ENCODE measurements around the gene SETD5. TPM values are rescaled to one million over a fixed set of nuclear protein-coding genes. Genes with fewer than 3 reads are reported as not detected.

Gene SETD5
- total RNA-seq, 1 donor from 2014 or later = 25.5 TPM

DNA sequence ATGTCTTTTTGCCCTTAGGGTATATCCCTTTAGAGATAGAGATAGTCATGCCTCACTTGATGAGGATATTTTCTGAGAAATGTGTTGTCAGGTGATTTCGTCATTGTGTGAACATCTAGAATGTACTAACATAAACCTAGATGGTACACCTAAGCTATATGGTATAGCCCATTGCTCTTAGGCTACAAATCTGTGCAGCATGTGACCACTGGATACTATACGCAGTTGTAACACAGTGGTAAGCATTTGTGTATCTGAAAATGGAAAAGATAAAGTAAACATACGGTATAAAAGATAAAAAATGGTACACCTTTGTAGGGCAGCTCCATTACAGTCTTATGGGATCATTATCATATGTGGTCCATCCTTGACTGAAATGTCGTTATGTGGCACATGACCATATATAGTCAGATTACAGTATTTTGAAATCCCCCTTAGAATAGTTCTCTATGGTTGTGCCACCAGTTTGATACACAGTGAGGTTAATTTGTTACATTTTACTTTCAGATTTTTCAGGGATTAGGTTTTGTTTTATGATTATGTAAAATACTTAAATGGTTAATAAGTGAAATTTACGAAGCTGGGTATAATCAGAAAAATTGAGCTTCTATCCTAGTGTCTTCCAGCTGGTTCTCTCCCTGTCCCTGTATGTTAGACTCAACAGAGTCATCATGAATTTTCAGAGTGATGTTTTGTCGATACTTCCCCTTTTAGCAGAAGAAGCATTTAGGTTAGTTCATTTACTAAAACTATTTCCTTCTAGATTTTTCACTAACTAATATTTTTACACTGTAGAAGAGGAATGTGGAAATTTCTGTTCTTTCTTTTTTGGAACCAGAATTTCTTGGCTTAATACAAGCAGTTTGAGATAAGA, 12.8 kb downstream of the SETD5 start:
- no peak for DNase-seq (ENCODE audit: low read depth in 2 of 2)

DNA sequence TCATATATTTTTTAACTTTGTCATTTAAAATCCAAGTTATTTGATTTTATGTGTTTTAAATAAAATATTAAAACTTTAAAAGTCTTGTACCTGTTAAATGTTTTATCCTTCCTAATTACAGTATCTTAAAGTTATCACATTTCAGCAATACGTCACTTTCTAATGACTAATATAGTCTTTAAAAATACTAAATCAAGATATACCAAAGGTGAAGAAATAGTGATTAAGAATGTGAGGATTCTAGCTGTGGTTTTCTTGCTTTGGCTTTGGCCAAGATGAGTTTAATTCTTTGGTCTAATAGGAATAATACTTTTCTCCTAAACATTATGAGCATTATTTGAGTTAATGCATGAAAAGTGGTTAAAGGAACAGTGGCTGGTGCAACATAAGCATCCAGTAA, 13.9 kb downstream of the SETD5 start:
- no peak for DNase-seq (ENCODE audit: low read depth in 2 of 2)

DNA sequence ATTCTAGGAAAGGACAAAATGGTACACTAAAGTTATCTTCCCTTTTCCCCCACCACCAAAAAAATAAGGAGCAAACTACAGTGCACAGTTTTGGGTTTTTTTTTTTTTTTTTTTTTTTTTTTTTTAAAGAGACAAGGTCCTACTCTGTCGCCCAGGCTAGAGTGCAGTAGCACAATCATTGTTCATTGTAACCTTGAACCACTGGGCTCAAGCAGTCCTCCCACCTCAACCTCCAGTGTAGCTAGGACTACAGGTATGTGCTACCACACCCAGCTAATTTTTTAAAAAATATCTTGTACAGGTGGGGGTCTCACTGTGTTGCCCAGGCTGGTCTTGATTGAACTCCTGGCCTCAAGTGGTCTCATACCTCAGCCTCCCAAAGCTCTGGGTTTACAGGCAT, 14.9 kb downstream of the SETD5 start:
- DNase-seq (ENCODE audit: low read depth in 2 of 2) = no peak

DNA sequence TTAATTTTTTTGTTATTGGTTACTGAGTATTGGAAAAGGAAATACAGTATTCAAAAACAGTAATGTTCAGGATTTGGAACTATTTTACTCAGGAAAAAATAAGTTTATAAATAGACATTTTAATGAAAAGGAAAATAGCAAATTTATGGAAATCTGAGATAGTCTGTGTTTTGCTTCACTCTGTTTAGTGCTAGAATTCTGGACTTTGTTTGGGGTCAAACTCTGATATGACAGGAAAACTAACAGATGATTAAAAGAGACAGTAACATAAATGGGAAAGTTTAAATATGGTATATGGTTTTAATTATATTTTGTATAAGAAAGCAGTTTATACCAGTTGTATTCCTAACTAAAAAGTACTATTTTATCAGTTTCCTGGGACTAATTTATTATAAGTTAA, 17.4 kb downstream of the SETD5 start:
- no peak for DNase-seq (ENCODE audit: low read depth in 2 of 2)

DNA sequence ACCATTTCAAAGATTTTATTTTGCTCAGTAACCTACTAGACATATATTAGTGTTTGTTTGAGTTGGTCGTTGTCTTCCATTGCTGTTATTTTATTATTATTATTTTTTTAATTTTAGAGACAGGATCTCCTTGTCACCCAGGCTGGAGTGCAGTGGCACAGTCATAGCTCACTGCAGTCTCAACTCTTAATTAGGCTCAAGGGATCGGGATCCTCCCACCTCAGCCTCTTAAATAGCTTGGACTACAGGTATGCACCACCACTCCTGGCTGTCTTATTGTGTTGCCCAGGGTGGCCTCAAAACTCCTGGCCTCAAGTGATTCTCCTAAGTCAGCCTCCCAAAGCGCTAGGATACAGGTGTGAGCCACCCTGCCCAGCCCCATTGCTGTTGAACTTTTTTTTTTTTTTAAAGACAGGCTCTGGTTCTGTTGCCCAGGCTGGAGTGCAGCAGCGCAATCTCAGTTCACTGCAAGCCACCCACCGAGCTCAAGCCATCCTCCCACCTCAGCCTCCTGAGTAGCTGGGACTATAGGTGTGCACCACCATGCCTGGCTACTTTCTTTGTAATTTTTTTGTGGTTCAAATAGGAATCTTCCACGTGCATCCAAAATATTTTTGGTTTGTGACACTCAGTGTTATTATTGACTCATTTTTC, 18.2 kb downstream of the SETD5 start:
- no peak for DNase-seq (ENCODE audit: low read depth in 2 of 2)

DNA sequence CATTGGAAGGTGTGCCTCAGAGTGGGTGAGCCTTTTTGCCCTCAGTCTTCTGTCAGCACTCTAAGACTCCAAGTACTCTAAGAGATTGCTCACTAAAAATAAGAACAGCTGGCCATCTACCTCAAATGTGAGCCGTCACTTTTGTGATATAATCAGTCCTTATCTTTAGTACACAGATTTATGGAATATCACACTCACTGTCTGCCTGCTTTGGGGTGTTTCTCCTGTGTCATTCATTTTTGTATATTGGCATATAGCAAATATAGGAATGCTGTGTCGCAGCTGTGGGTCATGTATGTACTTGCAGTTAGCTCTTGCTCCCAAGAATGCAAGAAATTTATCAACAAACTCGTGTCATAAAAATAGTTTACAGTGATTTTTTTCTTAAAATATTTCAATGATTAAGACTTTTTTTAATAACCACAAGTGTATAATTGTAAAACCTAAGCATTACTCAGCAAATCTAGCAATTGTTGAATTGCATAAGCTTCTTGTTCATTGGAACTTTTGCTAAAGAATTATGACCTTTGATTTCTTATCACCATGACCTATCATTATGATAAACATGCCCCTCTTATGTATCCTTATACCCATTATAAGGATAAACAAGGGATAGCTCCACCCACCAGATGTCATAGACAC, 18.8 kb downstream of the SETD5 start:
- no peak for DNase-seq (ENCODE audit: low read depth in 2 of 2)

DNA sequence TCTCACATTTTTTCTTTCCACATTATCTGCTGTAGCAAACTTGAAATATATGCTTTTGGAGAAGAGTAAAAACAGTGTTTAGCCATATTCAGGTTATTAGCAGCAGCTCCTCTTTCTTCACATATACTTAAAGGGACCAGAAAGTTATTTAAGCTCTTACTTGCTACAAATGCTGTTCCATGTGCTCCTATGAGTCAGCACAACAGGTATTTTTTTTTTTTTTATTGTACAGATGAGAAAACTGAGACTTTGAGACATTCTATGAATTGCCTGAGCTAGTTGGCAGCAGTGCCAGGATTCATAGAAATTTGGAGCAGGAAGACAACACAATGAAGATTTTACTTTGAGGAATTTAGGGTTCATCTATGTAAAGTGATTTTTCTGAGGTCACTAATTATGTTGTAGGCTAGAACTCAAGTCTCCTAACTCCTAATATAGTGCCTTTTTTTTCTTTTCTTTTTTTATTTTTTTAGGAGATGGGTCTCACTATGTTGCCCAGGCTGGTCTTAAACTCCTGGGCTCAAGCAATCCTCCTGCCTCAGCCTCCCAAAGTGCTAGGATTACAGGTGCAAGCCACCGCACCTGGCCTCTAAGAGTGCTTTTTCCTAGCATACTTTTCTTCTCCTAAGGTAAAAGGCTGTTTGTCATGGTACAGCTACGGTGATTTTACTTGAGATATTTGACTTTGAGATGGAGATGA, 23.6 kb downstream of the SETD5 start:
- peak in 1 of 2 donors; percentile 53 for DNase-seq (ENCODE audit: low read depth in 2 of 2)

DNA sequence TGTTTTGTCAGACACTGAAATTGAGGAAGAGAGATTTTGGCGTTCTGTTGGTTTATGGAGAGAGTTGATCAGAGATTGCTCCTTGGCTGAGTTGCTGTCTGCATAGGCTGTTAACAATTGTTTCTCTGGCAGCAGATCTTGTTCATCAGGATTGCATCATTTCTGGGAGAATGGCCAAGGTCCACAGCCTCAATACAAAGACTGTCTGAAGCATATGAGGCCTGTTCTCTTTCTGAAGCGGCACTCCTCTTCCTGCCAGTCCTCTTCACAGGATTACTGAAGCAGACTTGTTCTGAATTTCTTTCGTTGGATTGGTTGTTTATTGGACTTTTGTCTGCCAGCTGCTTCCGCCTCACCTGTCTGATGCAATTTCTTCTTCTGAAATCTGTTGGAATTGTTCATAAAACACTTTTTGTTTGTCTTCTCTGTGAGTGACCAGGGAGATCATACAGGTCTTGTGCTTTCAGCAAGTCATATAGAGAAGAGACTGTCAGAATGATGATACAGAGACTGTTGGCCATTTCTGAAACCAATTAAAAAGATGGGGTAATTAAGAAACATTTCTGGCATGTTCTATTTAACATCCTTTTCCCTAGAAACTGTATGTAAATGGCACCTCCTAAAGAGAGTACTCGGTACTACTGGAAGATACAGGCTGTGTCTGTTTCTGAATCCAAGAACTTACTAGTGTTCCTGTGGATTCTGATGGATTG, 25.5 kb downstream of the SETD5 start:
- peak; percentile 85 to 98 for DNase-seq (ENCODE audit: low read depth in 2 of 2)

DNA sequence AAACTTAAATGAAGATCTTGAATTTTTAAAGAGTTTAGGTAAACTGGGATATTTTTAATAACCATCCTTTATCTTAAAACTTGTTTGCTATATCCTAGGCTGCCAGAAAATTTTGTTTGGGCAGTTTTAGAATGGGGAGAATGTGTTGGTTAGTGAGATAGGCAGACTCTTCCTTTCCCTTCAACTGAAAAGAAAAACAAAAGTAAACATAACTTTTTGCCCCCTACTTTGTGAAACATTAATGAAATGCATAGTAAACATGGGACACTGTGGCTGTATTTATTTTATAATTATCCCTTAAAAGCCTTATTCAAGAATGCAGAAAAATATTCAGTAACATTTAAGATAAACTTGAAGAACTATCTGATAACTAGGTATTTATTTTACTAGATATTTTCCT, 31.0 kb downstream of the SETD5 start:
- no peak for DNase-seq (ENCODE audit: low read depth in 2 of 2)

DNA sequence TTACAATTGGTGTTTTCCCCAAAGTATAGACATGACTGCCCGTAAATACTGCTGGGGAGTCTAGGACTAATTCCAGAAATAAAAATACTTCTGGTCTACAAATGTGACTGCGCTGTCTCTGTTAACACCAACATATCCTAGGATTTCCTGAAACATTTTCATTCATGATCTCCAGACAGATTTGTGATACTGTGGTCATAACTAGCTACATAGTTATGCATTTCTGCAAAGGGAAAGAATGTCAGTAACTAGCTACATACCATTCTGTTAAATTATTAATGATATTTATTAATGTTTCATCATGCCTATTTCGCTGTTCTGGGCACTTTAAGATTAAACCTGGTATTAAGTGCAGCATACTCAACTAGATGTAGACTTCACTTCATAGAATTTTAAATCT, 33.3 kb downstream of the SETD5 start:
- no peak for DNase-seq (ENCODE audit: low read depth in 2 of 2)

DNA sequence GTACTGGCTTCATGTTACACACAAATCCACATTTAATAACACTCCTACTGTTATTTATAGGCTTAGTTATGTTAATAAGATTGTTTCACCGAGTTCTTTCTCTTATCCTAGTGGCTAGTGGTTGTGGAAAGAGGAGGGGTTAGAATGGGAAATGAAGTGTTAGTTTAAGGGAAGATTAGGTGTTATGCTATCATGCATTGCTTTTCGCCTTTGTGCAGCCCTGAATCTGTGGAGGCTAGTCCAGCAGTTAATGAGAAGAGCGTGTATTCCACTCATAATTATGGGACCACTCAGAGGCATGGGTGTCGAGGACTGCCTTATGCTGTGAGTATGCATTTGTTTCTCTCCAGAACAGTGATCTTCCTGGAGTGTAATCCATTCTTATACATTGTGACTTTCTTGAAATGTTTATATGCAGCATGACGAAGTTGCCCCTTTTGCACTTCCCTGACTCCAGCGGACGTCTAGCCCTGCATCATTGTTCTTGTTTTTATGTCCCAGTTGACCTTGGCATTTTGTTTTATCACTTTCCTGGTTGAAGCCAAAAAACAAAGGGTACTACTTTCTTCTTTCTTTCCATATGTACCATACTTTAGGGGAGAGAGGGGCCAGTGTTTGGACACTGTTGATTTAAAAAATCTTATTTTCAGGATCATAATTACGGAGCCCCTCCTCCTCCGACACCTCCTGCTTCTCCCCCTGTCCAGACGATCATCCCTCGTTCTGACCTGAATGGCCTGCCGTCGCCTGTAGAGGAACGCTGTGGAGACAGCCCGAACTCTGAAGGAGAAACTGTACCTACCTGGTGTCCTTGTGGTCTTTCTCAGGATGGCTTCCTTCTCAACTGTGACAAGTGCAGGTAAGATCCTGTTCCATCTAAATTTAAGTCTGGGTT, 36.5 kb downstream of the SETD5 start:
- no peak for DNase-seq (ENCODE audit: low read depth in 2 of 2)

DNA sequence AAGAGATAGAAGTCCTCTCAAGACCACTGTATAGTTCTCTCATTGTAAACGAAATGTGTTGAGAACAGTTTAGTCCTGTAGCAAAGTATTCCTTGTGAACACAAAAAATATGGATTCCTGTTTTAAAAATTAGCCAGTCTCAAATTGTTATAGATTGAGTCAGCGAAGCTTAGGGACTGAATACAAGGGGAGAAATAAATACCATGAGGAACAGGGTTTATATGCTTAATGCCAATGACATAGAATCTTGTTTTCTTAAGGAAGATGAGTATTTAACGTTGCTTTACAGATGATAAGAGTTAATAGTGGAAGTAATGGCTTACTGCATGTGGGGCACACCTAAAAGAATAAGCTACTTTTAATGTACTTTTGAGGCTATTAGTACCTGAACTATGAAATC, 37.9 kb downstream of the SETD5 start:
- DNase-seq (ENCODE audit: low read depth in 2 of 2) = no peak

DNA sequence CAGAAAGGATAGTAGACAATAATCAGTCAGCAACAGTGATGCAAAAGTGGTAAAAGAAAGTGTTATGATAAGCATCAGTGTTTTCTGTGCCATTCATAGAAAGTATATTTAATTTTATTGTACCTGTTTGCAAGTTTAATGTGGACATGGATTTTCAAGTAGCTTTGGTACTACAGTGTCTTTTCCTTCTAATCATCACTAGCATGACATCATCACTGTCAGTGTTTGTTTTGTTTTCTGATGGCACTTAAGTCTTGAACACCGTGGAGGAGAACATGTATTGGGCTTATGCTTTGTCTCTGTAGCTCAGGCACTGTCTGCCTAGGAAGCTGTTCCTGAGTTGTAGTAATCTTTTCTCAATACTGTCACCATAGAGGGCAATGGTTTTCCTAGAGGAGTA, 41.9 kb downstream of the SETD5 start:
- DNase-seq (ENCODE audit: low read depth in 2 of 2) = no peak

DNA sequence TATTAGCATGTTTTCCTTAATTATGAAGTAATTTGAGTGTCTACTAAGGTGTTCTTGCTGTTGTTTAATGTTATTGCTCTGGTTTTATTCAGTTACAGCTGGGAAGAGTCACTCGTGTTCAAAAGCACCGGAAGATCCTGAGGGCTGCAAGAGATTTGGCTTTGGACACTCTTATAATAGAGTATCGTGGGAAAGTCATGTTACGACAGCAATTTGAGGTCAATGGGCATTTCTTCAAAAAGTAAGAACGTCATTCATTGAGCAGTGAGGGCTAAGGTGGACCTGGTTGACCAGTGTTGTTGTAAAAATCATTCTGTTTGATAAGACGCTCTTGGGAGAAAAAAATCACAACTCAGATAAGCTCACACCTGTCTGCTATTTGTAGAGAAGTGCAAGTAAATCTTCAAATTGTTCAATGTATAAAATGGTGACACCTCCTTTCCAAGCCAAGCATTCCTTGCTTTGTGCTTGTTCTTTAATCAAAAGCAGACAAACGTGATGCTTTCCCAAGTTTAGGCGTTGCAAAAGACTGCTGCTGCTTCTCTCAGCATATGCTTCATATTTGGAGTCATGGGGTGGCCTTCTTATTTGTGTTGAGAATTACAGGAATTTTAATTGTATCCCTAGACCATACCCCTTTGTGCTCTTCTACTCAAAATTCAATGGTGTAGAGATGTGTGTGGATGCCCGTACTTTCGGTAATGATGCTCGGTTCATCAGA, 44.2 kb downstream of the SETD5 start:
- no peak for DNase-seq (ENCODE audit: low read depth in 2 of 2)

DNA sequence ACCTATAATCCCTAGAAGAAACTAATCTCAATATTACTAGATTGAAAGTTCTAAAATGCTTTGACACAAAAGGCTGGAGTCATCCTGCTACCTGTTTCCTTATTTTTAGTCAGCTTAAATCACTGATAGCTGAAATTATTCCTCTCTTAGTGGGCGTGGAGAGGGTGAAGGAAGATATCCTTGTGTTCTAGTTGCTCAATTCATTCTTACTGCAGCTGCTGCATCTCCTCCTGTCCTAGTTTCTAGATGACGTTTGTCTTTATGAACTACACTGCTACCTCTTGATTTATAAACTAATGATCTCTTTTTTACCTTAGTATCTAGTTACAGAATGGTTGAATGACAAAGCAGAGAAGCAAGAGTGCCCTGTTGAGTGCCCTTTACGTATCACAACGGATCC, 50.7 kb downstream of the SETD5 start:
- DNase-seq (ENCODE audit: low read depth in 2 of 2) = no peak

DNA sequence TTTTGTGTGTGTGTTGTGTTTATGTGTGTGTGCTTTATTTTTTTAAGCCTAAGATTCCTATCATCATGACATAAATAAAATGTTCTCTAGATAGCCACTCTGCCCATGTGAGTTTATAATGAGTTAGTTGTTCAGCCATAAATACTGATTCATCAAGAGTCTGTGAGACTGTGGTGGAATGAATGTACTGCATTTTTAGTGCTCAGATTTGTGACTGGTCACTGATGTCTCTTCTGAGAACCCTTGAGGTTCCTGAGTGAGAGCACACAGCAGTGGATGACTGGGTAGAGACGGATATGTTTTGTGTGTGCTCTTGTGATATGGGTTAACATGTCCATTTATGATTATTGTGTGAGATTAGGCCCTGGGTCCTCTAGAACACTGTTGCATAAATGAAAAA, 51.2 kb downstream of the SETD5 start:
- DNase-seq (ENCODE audit: low read depth in 2 of 2) = no peak

DNA sequence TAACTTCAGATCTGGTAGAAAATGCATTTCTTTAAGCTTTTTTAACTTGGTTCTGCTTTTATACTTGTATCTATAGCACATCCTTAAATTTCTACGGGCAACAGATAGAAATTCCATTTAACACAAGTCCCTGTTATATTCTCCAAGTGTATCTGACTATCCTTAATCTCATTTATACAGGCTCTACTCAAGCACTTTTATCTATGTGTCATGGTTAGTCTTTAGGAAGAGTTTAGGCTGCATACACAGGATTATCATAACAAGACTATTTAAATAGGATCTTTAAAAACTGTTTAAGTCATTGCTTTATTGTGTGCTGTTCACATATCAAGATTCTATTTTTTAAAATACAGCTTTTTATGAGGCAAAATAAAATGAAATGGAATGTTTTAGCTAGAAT, 52.7 kb downstream of the SETD5 start:
- no peak for DNase-seq (ENCODE audit: low read depth in 2 of 2)

DNA sequence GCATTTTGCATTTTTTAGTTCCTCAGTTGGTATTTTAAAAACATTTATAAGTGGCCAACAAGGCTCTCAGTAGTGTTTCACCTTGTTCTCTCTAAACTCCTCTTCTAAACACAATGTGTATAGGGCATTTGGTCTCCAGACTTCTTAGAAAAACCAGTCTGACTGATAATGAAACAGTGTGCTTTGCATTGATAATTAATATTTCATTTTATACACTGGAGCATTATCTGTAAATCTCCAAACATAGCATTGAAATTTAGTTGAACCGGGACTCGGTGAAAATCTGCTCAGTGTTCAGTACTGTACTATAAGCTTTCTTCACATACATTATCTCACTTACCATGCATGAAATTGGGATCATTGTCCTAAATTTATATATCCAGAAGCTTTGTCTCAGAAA, 53.6 kb downstream of the SETD5 start:
- DNase-seq (ENCODE audit: low read depth in 2 of 2) = no peak

DNA sequence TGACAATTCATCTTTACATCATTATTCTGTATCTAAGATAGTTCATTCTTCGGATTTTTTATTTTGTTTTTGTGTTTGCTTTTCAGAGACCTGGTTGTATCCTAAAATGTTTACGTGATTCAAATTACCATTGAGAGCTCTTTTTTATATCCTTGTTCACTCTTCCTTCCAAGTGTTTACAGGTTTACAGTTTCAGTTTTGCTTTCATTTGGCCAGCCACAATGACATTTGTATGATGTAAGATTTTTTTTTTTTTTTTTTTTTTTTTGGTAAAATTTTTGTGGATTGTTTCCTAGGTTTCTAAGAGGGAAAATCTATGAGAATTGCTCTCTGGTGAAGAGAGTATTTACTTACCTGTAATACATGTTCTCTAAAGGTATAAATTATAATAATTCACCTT, 55.0 kb downstream of the SETD5 start:
- DNase-seq (ENCODE audit: low read depth in 2 of 2) = no peak
